WTC11 (cell line): ENCODE measurements around the gene JHY. TPM values are rescaled to one million over a fixed set of nuclear protein-coding genes. Genes with fewer than 3 reads are reported as not detected.

Experiments
- ATAC-seq: fragments of 200-7000 bp; cut with Tn5 transposase; 2 replicates; pipeline ENCODE4 v1.10.0; 2021; ENCODE audit warnings: mild to moderate bottlenecking, moderate library complexity
- CTCF ChIA-PET: fragments of 300-600 bp; sonication (Branson Sonifier 250); formaldehyde crosslinking; loops from one replicate; lab custom pipeline; 2021; ENCODE audit warnings: antibody characterized with exemption; lab: Charles Lee
- POLR2A ChIA-PET: fragments of 350-600 bp; sonication (Branson Sonifier 250); formaldehyde crosslinking; loops from one replicate; lab custom pipeline; 2021; ENCODE audit warnings: antibody characterized with exemption; lab: Charles Lee
- DNase-seq: peaks from one replicate; pipeline ENCODE4 v3.0.0; 2021; ENCODE audit warnings: low spot score
- H3K27ac Mint-ChIP-seq: 2 replicates; pipeline ENCODE4 v1.8.0; 2021; ENCODE audit warnings: mixed read lengths
- H3K27me3 Mint-ChIP-seq: 2 replicates; pipeline ENCODE4 v1.8.0; 2021; ENCODE audit warnings: low read depth, mild to moderate bottlenecking, moderate library complexity, mixed read lengths
- H3K36me3 Mint-ChIP-seq: 2 replicates; pipeline ENCODE4 v1.8.0; 2021; ENCODE audit warnings: mixed read lengths
- H3K4me1 Mint-ChIP-seq: 2 replicates; pipeline ENCODE4 v1.8.0; 2022; ENCODE audit warnings: mixed read lengths
- H3K4me3 Mint-ChIP-seq: 2 replicates; pipeline ENCODE4 v1.8.0; 2021; ENCODE audit warnings: mild to moderate bottlenecking, moderate library complexity, mixed read lengths
- H3K9me3 Mint-ChIP-seq: 2 replicates; pipeline ENCODE4 v1.8.0; 2021; ENCODE audit warnings: mixed read lengths
- ATF2 ChIP-seq: sonication (generic); formaldehyde crosslinking; IDR thresholded peaks from 2 replicates; pipeline ENCODE4 v1.8.1; 2022; ENCODE audit warnings: low read depth, missing genetic modification reagents, borderline replicate concordance
- CREB1 ChIP-seq: sonication (generic); formaldehyde crosslinking; IDR thresholded peaks from 2 replicates; pipeline ENCODE4 v1.8.0; 2023; ENCODE audit warnings: mild to moderate bottlenecking, missing genetic modification reagents
- CTCF ChIP-seq: fragments of 200-600 bp; IDR thresholded peaks from 2 replicates; pipeline ENCODE4 v1.8.0; 2022; ENCODE audit warnings: antibody characterized with exemption
- ERG ChIP-seq: fragments of 250-450 bp; sonication (Bioruptor Pico); IDR thresholded peaks from 2 replicates; pipeline ENCODE4 v1.8.0; 2021; ENCODE audit warnings: mild to moderate bottlenecking
- KAT7 ChIP-seq: sonication (generic); formaldehyde crosslinking; IDR thresholded peaks from 2 replicates; pipeline ENCODE4 v1.8.1; 2023; ENCODE audit warnings: missing genetic modification reagents, mild to moderate bottlenecking, borderline replicate concordance
- MYBL2 ChIP-seq: sonication (generic); formaldehyde crosslinking; IDR thresholded peaks from 2 replicates; pipeline ENCODE4 v1.8.1; 2023; ENCODE audit warnings: mild to moderate bottlenecking, moderate library complexity, missing genetic modification reagents
- PRRX2 ChIP-seq: fragments of 250-450 bp; sonication (Bioruptor Pico); IDR thresholded peaks from 2 replicates; pipeline ENCODE4 v1.8.0; 2021; ENCODE audit warnings: mild to moderate bottlenecking
- RELA ChIP-seq: sonication (generic); formaldehyde crosslinking; IDR thresholded peaks from 2 replicates; pipeline ENCODE4 v1.8.1; 2022; ENCODE audit warnings: missing genetic modification reagents, mild to moderate bottlenecking, borderline replicate concordance
- SOX15 ChIP-seq: fragments of 250-450 bp; sonication (Bioruptor Pico); IDR thresholded peaks from 2 replicates; pipeline ENCODE4 v1.9.0; 2021; ENCODE audit warnings: mild to moderate bottlenecking
- SP1 ChIP-seq: sonication (generic); formaldehyde crosslinking; conservative IDR thresholded peaks from 2 replicates; pipeline ENCODE4 v1.8.1; 2022; ENCODE audit warnings: missing genetic modification reagents
- TEAD1 ChIP-seq: sonication (generic); formaldehyde crosslinking; IDR thresholded peaks from 2 replicates; pipeline ENCODE4 v1.8.0; 2022; ENCODE audit warnings: mild to moderate bottlenecking, missing genetic modification reagents
- TP53 ChIP-seq: sonication (generic); formaldehyde crosslinking; IDR thresholded peaks from 2 replicates; pipeline ENCODE4 v1.8.1; 2023; ENCODE audit warnings: mild to moderate bottlenecking, missing genetic modification reagents
- ZBTB21 ChIP-seq: sonication (generic); formaldehyde crosslinking; IDR thresholded peaks from 2 replicates; pipeline ENCODE4 v1.8.1; 2023; ENCODE audit warnings: mild to moderate bottlenecking, missing genetic modification reagents, borderline replicate concordance
- ZNF232 ChIP-seq: sonication (generic); formaldehyde crosslinking; IDR thresholded peaks from 2 replicates; pipeline ENCODE4 v1.8.0; 2022; ENCODE audit warnings: mild to moderate bottlenecking, missing genetic modification reagents
- ZNF263 ChIP-seq: sonication (generic); formaldehyde crosslinking; IDR thresholded peaks from 2 replicates; pipeline ENCODE4 v1.8.1; 2022; ENCODE audit warnings: low read depth, mild to moderate bottlenecking, moderate library complexity, missing genetic modification reagents
- total RNA-seq: library from RNA; stranded (reverse); gene quantifications from 3 replicates; pipeline ENCODE4 v1.2.3, GENCODE V29; 2021
- TF ChIP-seq, protein P1 (sequence below): sonication (generic); formaldehyde crosslinking; IDR thresholded peaks from 2 replicates; pipeline ENCODE4 v1.8.0; 2022; ENCODE audit warnings: missing genetic modification reagents
- TF ChIP-seq, protein P2 (sequence below): sonication (generic); formaldehyde crosslinking; IDR thresholded peaks from 2 replicates; pipeline ENCODE4 v1.8.1; 2023; ENCODE audit warnings: mild to moderate bottlenecking, missing genetic modification reagents
- TF ChIP-seq, protein P3 (sequence below): fragments of 250-450 bp; sonication (Bioruptor Pico); conservative IDR thresholded peaks from 2 replicates; pipeline ENCODE4 v1.9.0; 2021; ENCODE audit warnings: mild to moderate bottlenecking

The JHY gene
- total RNA-seq, 1 experiment from 2014 or later = 1.6 TPM

DNA sequence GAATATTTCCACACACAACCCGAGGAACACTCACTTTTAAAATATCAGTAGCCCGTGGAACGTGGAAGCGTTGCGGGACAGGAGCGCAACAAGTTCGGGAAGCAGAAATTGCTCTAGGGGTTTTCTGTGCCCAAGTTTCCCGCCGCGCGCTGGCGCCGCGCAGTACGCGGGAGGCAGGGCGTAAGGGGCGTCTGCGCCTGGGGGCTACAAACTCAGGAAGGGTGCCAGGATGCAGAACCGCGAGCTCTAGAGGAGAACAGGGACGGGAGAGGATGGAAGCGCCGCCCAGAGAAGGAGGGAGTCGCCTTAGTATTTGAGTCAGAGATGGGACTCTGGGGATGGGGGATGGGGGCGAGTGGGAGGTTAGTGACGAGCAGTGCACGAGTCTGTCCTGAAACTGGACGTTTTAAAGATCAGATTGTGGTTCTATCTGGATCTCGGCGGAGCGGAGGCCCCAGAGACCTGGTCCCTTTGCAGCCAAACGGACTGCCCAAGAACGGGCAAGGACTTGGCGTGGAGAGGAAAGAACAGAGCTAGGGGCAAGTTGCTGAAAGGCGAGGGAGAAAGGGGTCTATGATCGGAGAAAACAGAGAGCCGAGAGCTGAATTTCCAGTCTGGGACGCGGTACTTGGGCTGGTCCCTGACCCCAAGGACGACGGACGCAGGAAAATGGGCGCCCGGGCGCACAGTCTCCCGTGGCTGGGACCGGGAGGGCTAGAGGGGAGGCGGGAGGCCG lies 94.3 kb downstream of the JHY start:
- ChIA-PET POLR2A (interaction anchor here (1.0 kb wide), 1 partner anchor 85 kb away, joined by 3 read pairs; the partner anchor contains the start of gene HSPA8), CTCF (interaction anchor here (0.6 to 1.3 kb wide), 4 partner anchors 44 to 181 kb away, joined by 3 to 5 read pairs (median 4); no protein-coding TSS in a partner anchor)
- peaks cover 42% of the 10 kb centered on the region for H3K4me1 Mint-ChIP-seq
- no peak for TF ChIP-seq ERG (CRISPR knock-in tag)
- TF ChIP-seq RELA (CRISPR knock-in tag) = no peak
- TF ChIP-seq SP1 (CRISPR knock-in tag) = peak; percentile 30; the same call in 1 of the 2 replicates
- TF ChIP-seq ATF2 = no peak
- TF ChIP-seq, protein P1, sequence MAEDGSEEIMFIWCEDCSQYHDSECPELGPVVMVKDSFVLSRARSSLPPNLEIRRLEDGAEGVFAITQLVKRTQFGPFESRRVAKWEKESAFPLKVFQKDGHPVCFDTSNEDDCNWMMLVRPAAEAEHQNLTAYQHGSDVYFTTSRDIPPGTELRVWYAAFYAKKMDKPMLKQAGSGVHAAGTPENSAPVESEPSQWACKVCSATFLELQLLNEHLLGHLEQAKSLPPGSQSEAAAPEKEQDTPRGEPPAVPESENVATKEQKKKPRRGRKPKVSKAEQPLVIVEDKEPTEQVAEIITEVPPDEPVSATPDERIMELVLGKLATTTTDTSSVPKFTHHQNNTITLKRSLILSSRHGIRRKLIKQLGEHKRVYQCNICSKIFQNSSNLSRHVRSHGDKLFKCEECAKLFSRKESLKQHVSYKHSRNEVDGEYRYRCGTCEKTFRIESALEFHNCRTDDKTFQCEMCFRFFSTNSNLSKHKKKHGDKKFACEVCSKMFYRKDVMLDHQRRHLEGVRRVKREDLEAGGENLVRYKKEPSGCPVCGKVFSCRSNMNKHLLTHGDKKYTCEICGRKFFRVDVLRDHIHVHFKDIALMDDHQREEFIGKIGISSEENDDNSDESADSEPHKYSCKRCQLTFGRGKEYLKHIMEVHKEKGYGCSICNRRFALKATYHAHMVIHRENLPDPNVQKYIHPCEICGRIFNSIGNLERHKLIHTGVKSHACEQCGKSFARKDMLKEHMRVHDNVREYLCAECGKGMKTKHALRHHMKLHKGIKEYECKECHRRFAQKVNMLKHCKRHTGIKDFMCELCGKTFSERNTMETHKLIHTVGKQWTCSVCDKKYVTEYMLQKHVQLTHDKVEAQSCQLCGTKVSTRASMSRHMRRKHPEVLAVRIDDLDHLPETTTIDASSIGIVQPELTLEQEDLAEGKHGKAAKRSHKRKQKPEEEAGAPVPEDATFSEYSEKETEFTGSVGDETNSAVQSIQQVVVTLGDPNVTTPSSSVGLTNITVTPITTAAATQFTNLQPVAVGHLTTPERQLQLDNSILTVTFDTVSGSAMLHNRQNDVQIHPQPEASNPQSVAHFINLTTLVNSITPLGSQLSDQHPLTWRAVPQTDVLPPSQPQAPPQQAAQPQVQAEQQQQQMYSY = 0 out of 2 replicates have a peak, but pooled peaks have one; percentile 5
- no peak for TF ChIP-seq ZNF263 (CRISPR knock-in tag)
- 0 out of 2 replicates have a peak, but pooled peaks have one; percentile 43 for TF ChIP-seq MYBL2 (CRISPR knock-in tag)
- no peak for TF ChIP-seq SOX15 (CRISPR knock-in tag)
- ATAC-seq (peak; percentile 40), DNase-seq (peak; percentile 62)
- H3K27me3 Mint-ChIP-seq = peaks cover 100% of the 10 kb centered on the region
- H3K4me3 Mint-ChIP-seq = peak overlapping the region; percentile 87
- peaks cover 5% of the 10 kb centered on the region for H3K36me3 Mint-ChIP-seq
- peak overlapping the region; percentile 41; the same call in 1 of the 2 replicates for H3K27ac Mint-ChIP-seq
- no peaks in the 10 kb centered on the region for H3K9me3 Mint-ChIP-seq

DNA sequence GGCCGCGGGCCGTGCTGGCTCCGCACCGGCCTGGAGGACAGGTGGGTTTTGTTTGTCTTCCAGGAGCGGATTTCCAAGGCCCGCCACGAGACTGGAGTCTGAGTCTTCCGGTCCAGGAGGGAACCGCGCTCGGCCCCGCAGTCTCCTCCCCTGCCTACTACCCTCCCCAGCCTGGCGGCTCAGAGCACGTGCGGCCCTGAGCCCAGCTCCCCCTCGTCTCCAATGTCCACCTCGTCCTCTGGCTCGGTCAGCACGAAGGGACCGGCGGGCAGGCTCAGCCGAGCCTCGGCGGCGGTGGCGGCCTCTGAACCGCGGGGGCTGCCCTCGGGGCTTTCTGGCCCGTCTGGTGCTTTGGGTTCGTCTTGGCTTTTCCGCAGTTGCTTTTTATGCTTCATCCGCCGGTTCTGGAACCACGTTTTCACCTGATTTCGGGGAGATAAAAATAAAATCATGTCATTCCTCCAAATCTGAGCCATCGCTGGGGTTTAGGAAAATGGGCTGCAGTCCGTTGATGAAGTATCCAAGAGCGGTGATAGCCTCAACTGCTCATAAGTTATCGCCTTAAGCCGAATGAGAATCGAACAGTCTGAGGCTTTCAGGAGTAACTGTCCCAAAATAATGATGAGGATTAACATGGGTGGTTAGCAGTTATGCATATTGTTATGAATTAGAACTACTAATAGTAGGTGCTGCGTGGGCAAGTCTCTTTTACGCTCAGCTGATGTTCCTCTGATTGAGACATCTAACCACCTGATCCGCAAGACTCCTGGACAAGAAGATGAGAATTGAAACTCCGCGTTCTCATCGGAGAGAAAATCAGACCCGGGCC lies 95.1 kb downstream of the JHY start:
- Mint-ChIP-seq H3K9me3 (no peaks in the 10 kb centered on the region), H3K36me3 (peaks cover 5% of the 10 kb centered on the region), H3K27me3 (peaks cover 100% of the 10 kb centered on the region), H3K4me1 (peaks cover 48% of the 10 kb centered on the region), H3K27ac (no peak overlapping the region), H3K4me3 (peak overlapping the region; percentile 87)
- ChIA-PET CTCF (interaction anchor here (0.6 to 1.3 kb wide), 3 partner anchors 43 to 182 kb away, joined by 3 to 5 read pairs (median 5); no protein-coding TSS in a partner anchor), POLR2A (interaction anchor here (1.0 kb wide), 1 partner anchor 84 kb away, joined by 3 read pairs; the partner anchor contains the start of gene HSPA8)
- DNase-seq (peak; percentile 68), ATAC-seq (peak; percentile 21)
- peak; percentile 91; the same call in 1 of the 2 replicates for TF ChIP-seq TP53 (CRISPR knock-in tag)
- no peak for TF ChIP-seq ZNF232 (CRISPR knock-in tag)
- TF ChIP-seq, protein P2, sequence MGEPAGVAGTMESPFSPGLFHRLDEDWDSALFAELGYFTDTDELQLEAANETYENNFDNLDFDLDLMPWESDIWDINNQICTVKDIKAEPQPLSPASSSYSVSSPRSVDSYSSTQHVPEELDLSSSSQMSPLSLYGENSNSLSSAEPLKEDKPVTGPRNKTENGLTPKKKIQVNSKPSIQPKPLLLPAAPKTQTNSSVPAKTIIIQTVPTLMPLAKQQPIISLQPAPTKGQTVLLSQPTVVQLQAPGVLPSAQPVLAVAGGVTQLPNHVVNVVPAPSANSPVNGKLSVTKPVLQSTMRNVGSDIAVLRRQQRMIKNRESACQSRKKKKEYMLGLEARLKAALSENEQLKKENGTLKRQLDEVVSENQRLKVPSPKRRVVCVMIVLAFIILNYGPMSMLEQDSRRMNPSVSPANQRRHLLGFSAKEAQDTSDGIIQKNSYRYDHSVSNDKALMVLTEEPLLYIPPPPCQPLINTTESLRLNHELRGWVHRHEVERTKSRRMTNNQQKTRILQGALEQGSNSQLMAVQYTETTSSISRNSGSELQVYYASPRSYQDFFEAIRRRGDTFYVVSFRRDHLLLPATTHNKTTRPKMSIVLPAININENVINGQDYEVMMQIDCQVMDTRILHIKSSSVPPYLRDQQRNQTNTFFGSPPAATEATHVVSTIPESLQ (CRISPR knock-in tag) = no peak
- TF ChIP-seq, protein P3, sequence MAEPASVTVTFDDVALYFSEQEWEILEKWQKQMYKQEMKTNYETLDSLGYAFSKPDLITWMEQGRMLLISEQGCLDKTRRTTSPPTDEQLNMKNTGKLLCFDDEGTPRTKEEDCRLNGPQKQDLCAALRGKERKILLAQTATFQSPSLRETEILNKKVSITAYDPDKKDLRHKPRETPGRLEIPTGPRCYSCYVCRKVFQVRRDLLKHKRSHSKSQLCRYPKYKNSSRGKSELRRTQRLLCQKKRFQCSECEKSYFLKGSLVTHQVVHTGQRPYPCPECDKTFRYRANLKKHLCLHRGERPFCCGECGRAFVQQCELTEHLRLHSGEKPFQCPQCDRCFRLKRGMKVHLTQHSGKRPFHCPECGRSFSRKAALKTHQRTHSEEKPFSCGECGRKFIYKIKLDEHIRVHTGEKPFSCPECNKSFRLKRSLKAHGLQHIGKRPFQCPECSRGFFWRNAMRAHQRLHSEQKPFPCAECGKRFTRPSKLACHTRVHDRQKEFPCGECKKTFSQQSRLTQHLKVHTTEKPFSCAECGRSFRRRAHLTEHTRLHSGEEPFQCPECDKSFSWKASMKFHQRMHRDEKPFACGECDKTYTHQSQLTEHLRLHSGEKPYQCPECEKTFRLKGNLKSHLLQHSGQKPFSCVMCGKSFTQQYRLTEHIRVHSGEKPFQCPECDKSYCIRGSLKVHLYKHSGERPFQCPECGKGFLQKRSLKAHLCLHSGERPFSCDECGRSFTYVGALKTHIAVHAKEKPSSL = no peak
- no peak for TF ChIP-seq KAT7
- TF ChIP-seq TEAD1 (CRISPR knock-in tag) = peak; percentile 35; the same call in 1 of the 2 replicates
- TF ChIP-seq CREB1 (CRISPR knock-in tag) = 0 out of 2 replicates have a peak, but pooled peaks have one; percentile 49
- TF ChIP-seq CTCF = no peak
- TF ChIP-seq PRRX2 (CRISPR knock-in tag) = no peak
- 0 out of 2 replicates have a peak, but pooled peaks have one; percentile 63 for TF ChIP-seq ZBTB21 (CRISPR knock-in tag)
